Measurements from ENCODE around the gene GRM8.

DNA sequence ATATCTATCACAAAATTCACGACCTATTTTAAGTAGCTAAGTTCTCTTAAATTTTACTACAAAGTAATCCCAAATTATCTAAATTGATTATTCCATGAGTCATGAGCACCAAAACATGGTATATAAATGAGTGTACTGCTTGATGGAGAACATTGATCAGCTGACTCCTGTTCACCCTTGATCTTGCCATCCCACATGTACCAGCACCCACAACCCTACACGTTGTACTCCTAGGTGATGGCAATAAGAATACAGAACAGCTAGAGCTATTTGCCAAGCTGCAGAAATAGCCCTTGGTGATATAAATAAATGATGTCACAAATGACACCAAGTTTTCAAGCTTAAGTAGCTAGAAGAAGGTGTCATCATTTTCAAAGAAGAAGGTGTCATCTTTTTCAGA, 235.5 kb downstream of the GRM8 start:
- TF ChIP-seq EZH2 (IDR thresholded peaks at IDR 0.05; ENCODE audit: low read length) (no peak), CTCF (optimal IDR thresholded peaks at IDR 0.05 in 1 of 3, IDR thresholded peaks at IDR 0.05 in 1 of 3, conservative IDR thresholded peaks at IDR 0.05 in 1 of 3; ENCODE audit: extremely low read depth in 1 of 3, insufficient read depth in 2 of 3, low read length in 3 of 3) (no peak)
